ENCODE measurements around the gene SIRPG.

SIRPG gene

GRCh38 chr20:1671891-1672669 is 14.5 kb upstream of the SIRPG start:
- no peaks in the 10 kb centered on the region for H3K4me1 ChIP-seq (ENCODE audit: control insufficient read depth, insufficient read depth, low read length)
- H3K36me3 ChIP-seq (ENCODE audit: control insufficient read depth, insufficient read depth, low read length), result no peaks in the 10 kb centered on the region
- H3K9me3 ChIP-seq (ENCODE audit: control insufficient read depth, insufficient read depth, low read length), result no peaks in the 10 kb centered on the region; the same call in 1 of the 2 replicates
- no peak overlapping the region for H3K27ac ChIP-seq (ENCODE audit: low read length)
- H3K27me3 ChIP-seq (ENCODE audit: control insufficient read depth, insufficient read depth, low read length), result no peaks in the 10 kb centered on the region
- no peak for DNase-seq (ENCODE audit: low read depth, low spot score)
- H3K4me3 ChIP-seq (ENCODE audit: low read length), result no peak overlapping the region
- WGBS (ENCODE audit: insufficient coverage, insufficient read length), result no CpG with 5 or more reads among the region's 11 CpGs

- Histone ChIP-seq H3K4me1 (ENCODE audit: control insufficient read depth, insufficient read depth, low read length) (no peaks in the 10 kb centered on the region), H3K27ac (ENCODE audit: low read length) (no peak overlapping the region), H3K27me3 (ENCODE audit: control insufficient read depth, insufficient read depth, low read length) (no peaks in the 10 kb centered on the region), H3K36me3 (ENCODE audit: control insufficient read depth, insufficient read depth, low read length) (no peaks in the 10 kb centered on the region), H3K9me3 (ENCODE audit: control insufficient read depth, insufficient read depth, low read length) (no peaks in the 10 kb centered on the region; the same call in 1 of the 2 replicates), H3K4me3 (ENCODE audit: low read length) (no peak overlapping the region)
- no peak for DNase-seq (ENCODE audit: low read depth, low spot score)
- WGBS (ENCODE audit: insufficient coverage, insufficient read length), result no CpG with 5 or more reads among the region's 5 CpGs
Measured at GRCh38 chr20:1669304-1669703, 11.7 kb upstream of the SIRPG start.

GRCh38 chr20:1667502-1668085 is 10.0 kb upstream of the SIRPG start:
- H3K27ac ChIP-seq (ENCODE audit: low read length), result no peak overlapping the region
- DNase-seq (ENCODE audit: low read depth, low spot score), result no peak
- H3K4me1 ChIP-seq (ENCODE audit: control insufficient read depth, insufficient read depth, low read length), result no peaks in the 10 kb centered on the region
- no peak overlapping the region for H3K4me3 ChIP-seq (ENCODE audit: low read length)
- no peaks in the 10 kb centered on the region; the same call in 1 of the 2 replicates for H3K9me3 ChIP-seq (ENCODE audit: control insufficient read depth, insufficient read depth, low read length)
- no peaks in the 10 kb centered on the region for H3K27me3 ChIP-seq (ENCODE audit: control insufficient read depth, insufficient read depth, low read length)
- H3K36me3 ChIP-seq (ENCODE audit: control insufficient read depth, insufficient read depth, low read length), result no peaks in the 10 kb centered on the region
- WGBS (ENCODE audit: insufficient coverage, insufficient read length), result no CpG with 5 or more reads among the region's 1 CpG

GRCh38 chr20:1666802-1667201 is 9.2 kb upstream of the SIRPG start:
- Histone ChIP-seq H3K4me1 (ENCODE audit: control insufficient read depth, insufficient read depth, low read length) (no peaks in the 10 kb centered on the region), H3K4me3 (ENCODE audit: low read length) (no peak overlapping the region), H3K27me3 (ENCODE audit: control insufficient read depth, insufficient read depth, low read length) (no peaks in the 10 kb centered on the region), H3K9me3 (ENCODE audit: control insufficient read depth, insufficient read depth, low read length) (no peaks in the 10 kb centered on the region; the same call in 1 of the 2 replicates), H3K27ac (ENCODE audit: low read length) (no peak overlapping the region), H3K36me3 (ENCODE audit: control insufficient read depth, insufficient read depth, low read length) (no peaks in the 10 kb centered on the region)
- no peak for DNase-seq (ENCODE audit: low read depth, low spot score)
- WGBS (ENCODE audit: insufficient coverage, insufficient read length), result no CpG with 5 or more reads among the region's 5 CpGs

GRCh38 chr20:1665345-1665744 is 7.8 kb upstream of the SIRPG start:
- no peaks in the 10 kb centered on the region for H3K36me3 ChIP-seq (ENCODE audit: control insufficient read depth, insufficient read depth, low read length)
- DNase-seq (ENCODE audit: low read depth, low spot score), result no peak
- no peak overlapping the region for H3K27ac ChIP-seq (ENCODE audit: low read length)
- H3K9me3 ChIP-seq (ENCODE audit: control insufficient read depth, insufficient read depth, low read length), result no peaks in the 10 kb centered on the region; the same call in 1 of the 2 replicates
- H3K4me3 ChIP-seq (ENCODE audit: low read length), result no peak overlapping the region
- no peaks in the 10 kb centered on the region for H3K27me3 ChIP-seq (ENCODE audit: control insufficient read depth, insufficient read depth, low read length)
- no CpG with 5 or more reads among the region's 3 CpGs for WGBS (ENCODE audit: insufficient coverage, insufficient read length)
- no peaks in the 10 kb centered on the region for H3K4me1 ChIP-seq (ENCODE audit: control insufficient read depth, insufficient read depth, low read length)

- H3K27me3 ChIP-seq (ENCODE audit: control insufficient read depth, insufficient read depth, low read length), result no peaks in the 10 kb centered on the region
- DNase-seq (ENCODE audit: low read depth, low spot score), result no peak
- WGBS (ENCODE audit: insufficient coverage, insufficient read length), result no CpG with 5 or more reads among the region's 5 CpGs
- H3K9me3 ChIP-seq (ENCODE audit: control insufficient read depth, insufficient read depth, low read length), result no peaks in the 10 kb centered on the region; the same call in 1 of the 2 replicates
- H3K36me3 ChIP-seq (ENCODE audit: control insufficient read depth, insufficient read depth, low read length), result no peaks in the 10 kb centered on the region
- H3K4me1 ChIP-seq (ENCODE audit: control insufficient read depth, insufficient read depth, low read length), result no peaks in the 10 kb centered on the region
- H3K27ac ChIP-seq (ENCODE audit: low read length), result no peak overlapping the region
- H3K4me3 ChIP-seq (ENCODE audit: low read length), result no peak overlapping the region
Measured at GRCh38 chr20:1664911-1665310, 7.3 kb upstream of the SIRPG start.

- Histone ChIP-seq H3K36me3 (ENCODE audit: control insufficient read depth, insufficient read depth, low read length) (no peaks in the 10 kb centered on the region), H3K27ac (ENCODE audit: low read length) (no peak overlapping the region), H3K4me1 (ENCODE audit: control insufficient read depth, insufficient read depth, low read length) (no peaks in the 10 kb centered on the region), H3K9me3 (ENCODE audit: control insufficient read depth, insufficient read depth, low read length) (no peaks in the 10 kb centered on the region; the same call in 1 of the 2 replicates), H3K4me3 (ENCODE audit: low read length) (no peak overlapping the region), H3K27me3 (ENCODE audit: control insufficient read depth, insufficient read depth, low read length) (no peaks in the 10 kb centered on the region)
- no peak for DNase-seq (ENCODE audit: low read depth, low spot score)
- WGBS (ENCODE audit: insufficient coverage, insufficient read length), result no CpG with 5 or more reads among the region's 2 CpGs
Measured at GRCh38 chr20:1663917-1664316, 6.3 kb upstream of the SIRPG start.

GRCh38 chr20:1661542-1662299 is 4.1 kb upstream of the SIRPG start:
- DNase-seq (ENCODE audit: low read depth, low spot score), result no peak
- H3K27ac ChIP-seq (ENCODE audit: low read length), result no peak overlapping the region
- H3K4me1 ChIP-seq (ENCODE audit: control insufficient read depth, insufficient read depth, low read length), result no peaks in the 10 kb centered on the region
- H3K9me3 ChIP-seq (ENCODE audit: control insufficient read depth, insufficient read depth, low read length), result no peaks in the 10 kb centered on the region
- H3K36me3 ChIP-seq (ENCODE audit: control insufficient read depth, insufficient read depth, low read length), result no peaks in the 10 kb centered on the region
- no CpG with 5 or more reads among the region's 2 CpGs for WGBS (ENCODE audit: insufficient coverage, insufficient read length)
- no peaks in the 10 kb centered on the region for H3K27me3 ChIP-seq (ENCODE audit: control insufficient read depth, insufficient read depth, low read length)
- no peak overlapping the region for H3K4me3 ChIP-seq (ENCODE audit: low read length)

- no peaks in the 10 kb centered on the region for H3K36me3 ChIP-seq (ENCODE audit: control insufficient read depth, insufficient read depth, low read length)
- WGBS (ENCODE audit: insufficient coverage, insufficient read length), result no CpG with 5 or more reads among the region's 2 CpGs
- H3K27me3 ChIP-seq (ENCODE audit: control insufficient read depth, insufficient read depth, low read length), result no peaks in the 10 kb centered on the region
- no peaks in the 10 kb centered on the region for H3K9me3 ChIP-seq (ENCODE audit: control insufficient read depth, insufficient read depth, low read length)
- DNase-seq (ENCODE audit: low read depth, low spot score), result no peak
- H3K4me1 ChIP-seq (ENCODE audit: control insufficient read depth, insufficient read depth, low read length), result no peaks in the 10 kb centered on the region
- H3K27ac ChIP-seq (ENCODE audit: low read length), result no peak overlapping the region
- no peak overlapping the region for H3K4me3 ChIP-seq (ENCODE audit: low read length)
Measured at GRCh38 chr20:1660246-1660645, 2.7 kb upstream of the SIRPG start.

GRCh38 chr20:1656844-1657243 is 735 bp downstream of the SIRPG start:
- Histone ChIP-seq H3K36me3 (ENCODE audit: control insufficient read depth, insufficient read depth, low read length) (no peaks in the 10 kb centered on the region), H3K27ac (ENCODE audit: low read length) (no peak overlapping the region), H3K4me1 (ENCODE audit: control insufficient read depth, insufficient read depth, low read length) (no peaks in the 10 kb centered on the region), H3K9me3 (ENCODE audit: control insufficient read depth, insufficient read depth, low read length) (no peaks in the 10 kb centered on the region), H3K4me3 (ENCODE audit: low read length) (no peak overlapping the region), H3K27me3 (ENCODE audit: control insufficient read depth, insufficient read depth, low read length) (no peaks in the 10 kb centered on the region)
- no peak for DNase-seq (ENCODE audit: low read depth, low spot score)
- WGBS (ENCODE audit: insufficient coverage, insufficient read length), result no CpG with 5 or more reads among the region's 5 CpGs

All from iPS DF 6.9 (cell line).